SKM-1 (cell line): ENCODE data around the gene DDX47.
"Not testable (repeated sequence)": the region's sequence is repeated elsewhere in the genome, so short reads cannot be mapped to it uniquely, and the experiment has no call there.

Source experiments
- DNase-seq: peaks from one replicate; lab custom pipeline; 2025; ENCODE audit not compliant: unreplicated experiment; lab: John Stamatoyannopoulos, UW

The DDX47 gene

GRCh38 chr12:12870465-12870864 lies 57.3 kb downstream of the DDX47 start:
- no peak for DNase-seq

GRCh38 chr12:12871587-12872138 lies 58.5 kb downstream of the DDX47 start:
- no peak for DNase-seq

GRCh38 chr12:12872139-12872933 lies 59.2 kb downstream of the DDX47 start:
- DNase-seq = no peak

GRCh38 chr12:12872934-12873275 lies 59.8 kb downstream of the DDX47 start:
- DNase-seq = no peak

GRCh38 chr12:12874029-12874428 lies 60.9 kb downstream of the DDX47 start:
- DNase-seq = no peak

GRCh38 chr12:12875301-12875700 lies 62.2 kb downstream of the DDX47 start:
- DNase-seq = not testable (repeated sequence)

- DNase-seq = no peak
These were observed 64.1 kb downstream of the DDX47 start for GRCh38 chr12:12877153-12877768.

- no peak for DNase-seq
These were observed 64.8 kb downstream of the DDX47 start for GRCh38 chr12:12877781-12878455.
